Peyer's patch (tissue), 4 donors: ENCODE data around the gene RERE.

Source experiments
- CTCF ChIP-seq, 6 experiments: fragments of 450-650 bp in 4 of 6; fragments of 200-600 bp in 2 of 6; sonication (generic) in 1 of 6; IDR thresholded peaks; one replicate each; pipeline ENCODE4 v1.5.1; 2017 to 2019; ENCODE audit warnings: antibody characterized with exemption in 6 of 6, mild to moderate bottlenecking in 3 of 6, moderate library complexity in 1 of 6
- POLR2A ChIP-seq, 2 donors: fragments of 450-650 bp; IDR thresholded peaks; one replicate each; pipeline ENCODE4 v1.5.1; 2017; ENCODE audit warnings: antibody characterized with exemption in 2 of 2, mild to moderate bottlenecking in 2 of 2, moderate library complexity in 2 of 2

GRCh38 chr1:8487249-8487648 lies 330.2 kb downstream of the RERE start:
- TF ChIP-seq CTCF (IDR thresholded peaks at IDR 0.05) (no peak), POLR2A (IDR thresholded peaks at IDR 0.05) (no peak)
